RKO (cell line): ENCODE data around the gene TPTE.
"Not testable (repeated sequence)": the region's sequence is repeated elsewhere in the genome, so short reads cannot be mapped to it uniquely, and the experiment has no call there.

ENCODE experiments used
- DNase-seq: peaks from one replicate; pipeline ENCODE4 v3.0.0-alpha.2; 2016; ENCODE audit warnings: low spot score

The TPTE gene

GRCh38 chr21:10521091-10521598 lies at the start of gene TPTE:
Gene TPTE, plus strand, starts transcription at chr21:10521583. Its CDS starts 17,141 bp downstream, at chr21:10538724.
- no peak for DNase-seq

GRCh38 chr21:10471999-10472398 lies 49.4 kb upstream of the TPTE start:
- not testable (repeated sequence) for DNase-seq

GRCh38 chr21:10477794-10478193 lies 43.6 kb upstream of the TPTE start:
- DNase-seq = not testable (repeated sequence)

- not testable (repeated sequence) for DNase-seq
Observed at GRCh38 chr21:10479875-10480274, 41.5 kb upstream of the TPTE start.

GRCh38 chr21:10484864-10485263 lies 36.5 kb upstream of the TPTE start:
- DNase-seq = not testable (repeated sequence)

- not testable (repeated sequence) for DNase-seq
Observed at GRCh38 chr21:10490453-10490852, 30.9 kb upstream of the TPTE start.

GRCh38 chr21:10511116-10511515 lies 10.3 kb upstream of the TPTE start:
- DNase-seq = no peak

GRCh38 chr21:10516889-10517288 lies 4.5 kb upstream of the TPTE start:
- not testable (repeated sequence) for DNase-seq

- not testable (repeated sequence) for DNase-seq
Observed at GRCh38 chr21:10517904-10518303, 3.5 kb upstream of the TPTE start.

- DNase-seq = not testable (repeated sequence)
Observed at GRCh38 chr21:10521835-10522500, 585 bp downstream of the TPTE start.

- no peak for DNase-seq
Observed at GRCh38 chr21:10539956-10540355, 18.6 kb downstream of the TPTE start.

GRCh38 chr21:10544376-10544775 lies 23.0 kb downstream of the TPTE start:
- DNase-seq = not testable (repeated sequence)

- not testable (repeated sequence) for DNase-seq
Observed at GRCh38 chr21:10547868-10548267, 26.5 kb downstream of the TPTE start.

- DNase-seq = not testable (repeated sequence)
Observed at GRCh38 chr21:10548331-10548954, 27.1 kb downstream of the TPTE start.

- DNase-seq = not testable (repeated sequence)
Observed at GRCh38 chr21:10570803-10571202, 49.4 kb downstream of the TPTE start.

GRCh38 chr21:10574531-10575310 lies 53.3 kb downstream of the TPTE start:
- DNase-seq = not testable (repeated sequence)

GRCh38 chr21:10575311-10575667 lies 53.9 kb downstream of the TPTE start:
- no peak for DNase-seq

- DNase-seq = not testable (repeated sequence)
Observed at GRCh38 chr21:10578910-10579309, 57.5 kb downstream of the TPTE start.

GRCh38 chr21:10589115-10589514 lies 67.7 kb downstream of the TPTE start:
- not testable (repeated sequence) for DNase-seq

GRCh38 chr21:10607074-10607473 lies 85.7 kb downstream of the TPTE start:
- not testable (repeated sequence) for DNase-seq

GRCh38 chr21:10614285-10614684 lies 92.9 kb downstream of the TPTE start:
- DNase-seq = not testable (repeated sequence)

GRCh38 chr21:10616061-10616460 lies 94.7 kb downstream of the TPTE start:
- DNase-seq = not testable (repeated sequence)

- DNase-seq = no peak
Observed at GRCh38 chr21:10616535-10616934, 95.2 kb downstream of the TPTE start.
